ENCODE data around the gene CD81. TPM values are rescaled to one million over a fixed set of nuclear protein-coding genes. Genes with fewer than 3 reads are reported as not detected.

CD81 gene
- total RNA-seq, 1 donor from 2014 or later: 248 TPM

DNA sequence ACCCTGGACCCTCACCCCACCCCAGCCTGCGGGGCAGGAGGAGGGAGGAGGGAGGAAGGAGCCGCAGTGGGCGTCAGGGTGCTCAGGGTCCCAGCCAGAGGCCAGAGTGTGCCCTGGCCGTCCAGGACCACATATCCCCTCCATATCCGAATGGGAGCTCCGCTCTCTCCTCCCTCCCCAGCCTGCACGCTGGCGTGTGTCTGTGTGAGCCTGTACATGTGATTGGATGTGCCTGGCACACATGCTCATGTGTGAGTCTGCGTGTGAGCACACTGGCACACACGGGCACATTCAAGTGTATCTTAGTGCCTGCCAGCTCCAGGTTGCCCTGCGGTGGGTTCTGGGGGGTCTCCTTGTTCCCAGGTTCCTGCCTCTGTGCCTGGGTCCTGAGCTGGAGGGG lies 31.6 kb downstream of the CD81 start:
- DNase-seq: no peak

DNA sequence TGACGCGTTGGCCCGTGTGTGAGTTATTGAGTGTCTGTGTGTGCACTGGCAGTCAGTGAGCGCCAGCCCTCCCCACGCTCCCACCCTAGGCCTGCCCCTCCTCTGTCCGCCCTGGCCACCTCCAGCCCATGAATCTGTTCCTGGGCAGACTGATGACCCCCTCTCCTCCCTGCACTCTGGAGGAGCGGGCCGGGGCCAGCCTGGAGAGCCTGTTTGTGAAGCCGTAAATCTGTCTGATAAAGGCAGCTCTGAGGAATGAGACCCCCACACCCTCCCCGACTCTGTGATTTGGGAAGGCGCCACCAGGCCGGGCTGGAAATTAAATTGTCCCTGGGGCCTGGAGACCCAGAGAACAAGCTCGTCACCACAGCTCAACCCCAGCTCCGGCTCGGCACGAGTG lies 32.0 kb downstream of the CD81 start:
- no peak for DNase-seq

DNA sequence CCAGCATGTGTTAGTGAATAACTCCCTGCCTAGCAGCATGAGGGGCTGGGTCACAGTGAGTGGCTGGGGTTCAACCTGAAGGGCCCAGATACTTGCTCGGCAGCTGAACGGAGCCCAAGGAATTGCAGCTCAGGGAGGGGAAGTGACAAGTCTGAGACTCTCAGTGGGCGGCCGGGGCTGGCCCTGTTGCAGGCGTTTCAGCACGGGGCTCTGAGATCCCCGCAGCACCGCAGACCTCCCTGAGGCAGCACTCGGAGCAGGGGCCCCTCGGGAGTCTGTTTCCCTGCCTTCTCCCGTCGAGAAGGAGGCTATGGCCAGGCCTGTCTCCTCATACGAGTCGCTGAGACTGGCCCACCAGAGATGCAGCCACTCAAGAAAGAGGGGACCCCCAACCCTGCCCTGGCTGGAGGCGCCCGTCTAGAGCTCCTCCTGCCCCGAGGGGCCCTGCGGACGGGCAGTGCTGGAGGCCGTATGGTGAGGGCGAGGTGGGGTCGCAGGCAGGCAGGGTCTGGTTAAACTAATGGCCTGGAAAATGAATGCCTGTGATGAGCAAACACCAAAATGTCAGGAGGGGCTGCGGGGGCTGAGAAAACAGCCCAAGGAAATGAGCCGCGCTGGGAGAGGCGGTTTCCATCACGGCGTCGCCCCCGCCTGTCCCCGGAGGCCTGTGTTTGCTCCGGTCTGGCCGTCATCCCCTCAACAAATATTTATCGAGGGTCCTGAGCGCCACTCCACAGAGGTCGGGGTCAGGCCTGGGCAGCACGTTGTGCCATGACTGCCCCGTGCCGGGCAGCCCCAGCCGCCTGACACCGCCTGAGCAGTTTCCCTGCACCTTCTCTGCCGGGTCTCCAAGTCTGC lies 32.7 kb downstream of the CD81 start:
- no peak for DNase-seq

DNA sequence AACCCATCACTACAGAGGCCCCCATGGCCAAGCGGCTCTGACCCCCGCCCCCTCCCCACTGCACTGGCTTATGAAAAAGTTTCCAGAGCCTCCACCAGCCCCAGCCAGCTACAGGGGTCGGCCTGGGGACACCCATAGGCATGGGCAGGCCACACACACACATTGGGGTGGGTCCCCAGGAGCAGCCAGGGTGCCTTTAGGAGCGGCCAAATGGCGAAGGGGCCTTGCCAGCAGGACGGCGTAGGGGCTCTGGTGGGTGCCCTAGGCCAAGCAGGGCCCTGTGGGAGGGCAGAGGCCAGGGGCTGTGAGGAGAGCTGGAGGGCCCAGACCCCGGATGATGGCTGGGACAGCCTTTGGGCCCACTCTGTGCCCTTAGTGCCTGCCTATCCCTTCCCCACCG lies 33.5 kb downstream of the CD81 start:
- DNase-seq: no peak

DNA sequence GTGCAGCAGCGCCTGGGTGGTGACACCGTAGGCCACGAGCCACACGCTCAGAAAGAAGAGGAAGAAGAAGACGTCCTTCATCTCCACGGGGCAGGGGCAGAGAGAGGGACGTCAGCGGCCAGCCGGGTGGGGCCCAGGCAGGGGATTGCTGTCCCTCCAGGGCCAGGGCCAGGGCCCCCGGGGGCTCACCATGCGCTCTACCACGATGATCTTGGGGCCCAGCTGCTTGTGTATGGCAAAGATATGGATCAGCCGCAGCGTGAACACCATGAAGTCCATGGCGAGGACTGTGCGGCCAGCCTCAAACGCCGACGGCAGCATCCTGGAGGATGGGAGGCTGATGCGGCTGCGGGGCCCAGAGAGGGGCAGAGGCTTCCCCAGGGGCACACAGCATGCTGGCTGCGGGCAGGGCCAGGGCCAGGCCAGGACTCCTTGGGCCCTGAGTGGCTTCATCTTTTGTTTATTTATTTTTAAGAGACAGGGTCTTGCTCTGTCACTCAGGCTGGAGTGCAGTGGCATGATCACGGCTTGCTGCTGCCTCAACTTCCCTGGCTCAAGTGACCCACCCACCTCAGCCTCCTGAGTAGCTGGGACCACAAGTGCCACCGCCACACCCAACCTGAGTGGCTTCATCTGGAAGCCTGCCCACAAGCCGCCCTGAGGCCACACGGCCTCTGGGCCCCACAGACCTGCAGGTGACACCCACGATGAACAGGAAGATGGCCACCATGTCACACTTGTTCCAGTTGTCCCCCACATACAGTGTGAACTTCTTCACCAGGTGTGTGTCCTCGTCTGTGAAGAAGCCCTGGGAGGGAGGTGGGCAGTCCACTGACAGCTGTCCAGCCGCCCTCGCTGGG lies 34.6 kb downstream of the CD81 start:
- DNase-seq: no peak

DNA sequence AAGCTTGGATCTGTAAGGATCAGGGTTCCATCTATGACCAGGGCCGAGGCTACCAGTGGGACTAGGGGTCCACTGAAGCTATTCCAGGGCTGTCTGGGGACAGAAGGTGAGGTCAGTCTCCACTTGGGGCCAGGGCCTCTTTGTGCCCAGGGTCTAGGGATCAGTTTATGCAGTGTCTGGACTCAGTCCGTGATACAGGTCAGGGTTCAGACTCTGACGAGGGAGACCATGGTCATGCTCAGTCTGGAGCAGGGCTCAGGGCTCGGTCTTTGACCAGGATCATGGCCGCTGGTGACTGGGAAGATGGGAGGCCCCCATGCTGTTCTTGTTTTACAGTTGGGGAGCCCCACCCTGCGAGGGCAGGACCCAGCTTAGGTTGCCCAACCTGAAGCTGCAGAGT lies 35.2 kb downstream of the CD81 start:
- no peak for DNase-seq

DNA sequence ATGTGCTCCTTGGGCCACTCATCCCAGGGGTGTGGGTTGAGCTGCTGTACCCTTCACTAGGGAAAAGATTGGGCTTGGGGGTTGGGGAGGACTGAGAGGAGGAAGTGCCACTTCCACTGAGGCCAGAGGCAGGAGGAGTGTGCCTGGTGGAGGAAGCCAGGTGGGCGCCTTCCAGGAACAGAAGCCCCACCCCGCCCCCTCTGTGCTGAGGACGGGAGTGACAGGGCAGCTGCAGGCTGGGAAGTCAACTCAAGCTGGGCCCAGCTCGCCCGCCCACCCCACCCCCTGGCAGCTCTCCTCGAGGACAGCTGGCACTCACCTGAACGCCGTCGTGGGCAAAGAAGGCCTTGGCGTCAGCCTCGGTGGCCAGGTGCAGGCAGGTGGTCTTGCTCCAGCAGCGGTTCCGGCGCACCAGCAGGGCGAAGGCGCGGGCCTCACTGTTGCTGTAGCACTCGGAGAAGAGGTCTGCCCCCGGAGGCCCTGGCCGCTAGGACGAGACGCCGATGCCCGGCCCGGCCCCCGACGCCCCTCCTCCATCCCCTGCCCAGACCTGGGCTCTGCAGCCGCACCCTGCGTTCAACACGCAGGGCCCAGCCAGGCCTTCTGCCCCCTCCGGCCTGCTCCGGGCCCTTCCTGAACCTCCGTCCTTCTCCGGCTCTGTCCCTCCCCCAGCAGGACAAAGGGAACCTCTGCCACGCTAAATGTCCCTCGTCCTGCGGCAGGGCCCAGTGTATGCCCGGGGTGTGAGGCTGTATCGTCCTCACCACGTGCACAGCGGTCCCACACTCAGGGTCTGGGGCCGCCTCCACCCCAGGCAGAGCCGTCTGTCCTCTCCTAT lies 36.9 kb downstream of the CD81 start:
- DNase-seq: no peak

DNA sequence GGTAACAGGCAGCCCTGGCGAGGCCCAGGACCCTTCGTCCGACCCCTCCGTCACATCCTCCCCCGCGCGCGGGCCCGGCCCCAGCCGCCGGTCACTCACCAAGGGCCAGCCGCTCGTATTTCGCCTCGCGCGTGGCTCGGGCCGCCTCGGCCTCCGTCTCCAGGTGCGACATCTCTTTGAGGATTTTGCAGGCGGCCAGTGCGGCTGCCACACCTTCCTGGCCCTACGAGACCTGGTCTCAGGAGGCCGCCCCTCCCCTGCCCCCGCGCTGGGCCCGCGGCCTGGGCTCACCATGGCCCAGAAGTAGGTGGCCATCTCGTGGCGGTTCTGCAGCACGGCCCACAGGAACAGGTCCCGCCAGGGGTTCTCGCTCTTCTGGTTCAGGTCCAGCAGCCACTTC lies 37.5 kb downstream of the CD81 start:
- DNase-seq: no peak

DNA sequence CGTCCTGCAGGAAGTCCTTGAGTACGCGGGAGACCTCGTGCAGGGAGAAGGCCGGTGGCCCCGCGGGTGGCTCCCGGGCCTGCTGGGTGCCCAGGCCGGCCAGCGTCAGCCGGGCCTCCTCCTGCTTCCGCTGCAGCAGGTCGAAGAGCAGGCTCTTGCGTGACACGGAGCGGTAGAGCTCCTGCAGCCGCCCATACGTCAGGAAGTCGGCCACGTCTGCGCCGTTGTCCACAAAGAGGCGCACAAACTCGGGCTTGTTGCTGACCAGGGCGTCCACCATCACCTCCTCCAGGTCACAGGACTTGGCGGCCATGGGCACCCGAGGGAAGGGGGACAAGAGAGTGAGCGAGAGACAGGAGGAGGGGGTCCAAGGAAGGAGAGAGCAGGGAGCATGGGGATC lies 38.1 kb downstream of the CD81 start:
- no peak for DNase-seq

DNA sequence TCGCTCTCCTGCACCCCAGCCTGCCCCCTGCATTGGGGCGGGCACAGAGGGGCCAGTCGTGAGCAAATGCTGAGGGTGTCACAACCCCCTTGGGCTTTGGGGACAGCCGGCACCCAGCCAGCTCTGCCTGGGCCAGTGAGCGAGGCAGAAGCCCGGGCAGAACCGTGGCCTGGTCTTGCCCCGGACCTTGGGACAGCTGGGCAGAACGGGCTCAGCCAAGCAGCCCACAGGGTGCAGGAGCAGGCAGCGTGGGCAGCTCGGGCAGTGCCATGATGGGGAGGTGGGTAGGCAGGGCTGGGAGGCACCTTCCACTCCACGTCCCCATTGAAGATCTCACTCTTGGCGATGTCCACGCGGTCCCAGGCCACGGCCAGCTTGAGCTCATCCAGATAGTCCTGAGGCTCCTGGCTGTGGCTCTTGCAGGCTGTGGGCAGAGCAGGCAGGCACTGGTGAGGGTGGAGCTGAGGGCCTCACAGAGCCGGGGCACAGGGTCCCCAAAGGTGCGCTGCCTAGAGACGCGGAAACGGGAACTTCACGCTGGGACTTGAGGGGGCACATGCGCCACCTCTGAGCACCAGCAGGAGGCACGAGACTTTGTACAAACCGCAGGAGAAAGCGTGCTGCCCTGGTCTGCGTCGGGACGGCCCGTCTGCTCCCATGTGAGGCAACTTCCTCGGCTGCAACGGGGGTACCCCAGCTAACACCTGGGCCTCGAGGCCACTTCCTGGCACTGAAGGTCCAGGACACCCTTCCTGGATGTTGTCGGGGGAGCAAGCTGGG lies 38.7 kb downstream of the CD81 start:
- no peak for DNase-seq

DNA sequence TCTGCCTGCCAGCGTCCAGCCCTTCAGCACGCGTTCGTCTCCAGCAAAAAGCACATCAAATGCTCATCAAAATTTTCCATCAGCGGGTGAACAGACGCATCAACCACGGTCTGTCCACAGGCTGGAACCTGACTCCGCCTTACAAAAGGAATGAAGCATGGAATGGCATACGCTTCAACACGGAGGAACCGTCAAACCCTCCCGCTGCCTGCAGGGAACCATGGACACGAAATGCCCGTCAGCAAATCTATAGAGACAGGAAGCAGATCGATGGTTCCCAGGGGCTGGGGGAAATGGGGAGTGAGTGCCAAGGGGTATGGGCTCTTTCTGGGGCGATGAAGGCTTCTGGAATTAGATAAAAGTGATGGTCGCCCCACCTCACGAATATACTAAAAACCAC lies 39.7 kb downstream of the CD81 start:
- DNase-seq: no peak

DNA sequence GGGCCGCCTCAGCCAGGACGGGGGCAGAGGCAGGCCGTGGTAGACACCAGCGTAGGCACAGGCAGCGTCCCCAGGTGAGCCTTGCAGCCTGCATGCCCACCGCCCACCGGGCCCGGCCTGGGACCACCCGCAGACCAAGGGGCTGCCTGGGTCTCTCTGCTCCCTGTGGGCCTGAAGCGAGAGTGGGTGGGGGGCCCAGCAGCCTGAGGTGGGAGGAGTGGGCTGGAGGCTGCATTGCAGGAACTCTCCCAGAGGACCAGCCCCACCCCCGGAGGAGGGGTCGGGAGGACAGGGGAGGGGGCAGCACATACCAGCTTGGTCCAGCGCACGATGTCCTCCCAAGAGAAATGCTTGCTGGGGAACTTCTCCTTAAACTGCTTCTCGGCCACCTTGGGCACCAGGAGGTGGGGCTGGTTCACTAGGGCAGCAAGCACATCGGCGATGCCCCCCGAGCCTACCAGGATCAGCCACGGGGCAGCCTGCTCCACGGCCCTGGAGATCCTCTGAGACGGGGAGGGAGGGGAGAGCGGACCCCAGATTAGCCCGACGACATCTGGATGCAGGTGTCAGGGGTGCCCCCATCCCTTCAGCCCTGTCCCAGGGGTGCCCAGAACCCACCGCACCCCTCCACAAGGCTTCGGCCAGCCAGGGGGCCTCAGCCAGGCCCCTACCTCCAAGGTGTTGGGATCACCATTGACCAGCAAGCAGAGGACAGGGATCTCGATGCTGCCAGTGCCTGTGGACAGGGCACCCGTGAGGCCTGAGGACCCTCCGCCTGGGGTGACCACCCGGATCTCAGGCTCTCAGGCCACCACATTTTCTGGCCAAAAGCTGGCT lies 41.0 kb downstream of the CD81 start:
- DNase-seq: no peak

DNA sequence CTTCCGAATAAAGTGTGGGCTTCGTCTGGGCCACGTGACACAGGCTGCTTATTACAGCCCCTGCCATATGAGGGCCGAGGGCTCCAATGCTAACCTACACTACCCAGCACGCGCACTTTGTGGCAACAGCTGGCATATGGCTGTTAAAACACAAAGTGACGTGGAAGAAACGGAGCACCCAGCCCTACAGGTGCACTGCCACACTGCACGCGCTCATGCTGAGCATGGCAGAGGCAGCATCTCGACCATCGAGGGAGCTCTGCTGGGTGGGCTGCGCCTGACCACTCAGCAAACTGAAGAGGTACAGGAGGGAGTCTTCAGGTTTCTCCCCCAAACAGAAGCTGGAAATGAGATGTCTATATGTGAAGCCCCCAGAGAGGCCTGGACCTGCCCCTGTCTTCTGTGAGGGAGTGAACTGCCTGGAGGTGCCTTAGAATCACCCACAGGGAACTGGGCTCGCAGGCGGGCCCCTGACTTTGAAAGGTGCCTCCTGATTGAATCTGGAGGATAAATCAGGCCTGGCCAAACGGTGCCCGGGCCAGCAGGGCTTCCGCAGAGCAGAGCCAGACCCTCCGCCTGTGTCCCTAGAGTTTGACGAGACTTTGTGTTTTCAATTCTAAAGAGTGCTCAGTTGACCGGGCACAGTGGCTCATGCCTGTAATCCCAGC lies 41.7 kb downstream of the CD81 start:
- no peak for DNase-seq

DNA sequence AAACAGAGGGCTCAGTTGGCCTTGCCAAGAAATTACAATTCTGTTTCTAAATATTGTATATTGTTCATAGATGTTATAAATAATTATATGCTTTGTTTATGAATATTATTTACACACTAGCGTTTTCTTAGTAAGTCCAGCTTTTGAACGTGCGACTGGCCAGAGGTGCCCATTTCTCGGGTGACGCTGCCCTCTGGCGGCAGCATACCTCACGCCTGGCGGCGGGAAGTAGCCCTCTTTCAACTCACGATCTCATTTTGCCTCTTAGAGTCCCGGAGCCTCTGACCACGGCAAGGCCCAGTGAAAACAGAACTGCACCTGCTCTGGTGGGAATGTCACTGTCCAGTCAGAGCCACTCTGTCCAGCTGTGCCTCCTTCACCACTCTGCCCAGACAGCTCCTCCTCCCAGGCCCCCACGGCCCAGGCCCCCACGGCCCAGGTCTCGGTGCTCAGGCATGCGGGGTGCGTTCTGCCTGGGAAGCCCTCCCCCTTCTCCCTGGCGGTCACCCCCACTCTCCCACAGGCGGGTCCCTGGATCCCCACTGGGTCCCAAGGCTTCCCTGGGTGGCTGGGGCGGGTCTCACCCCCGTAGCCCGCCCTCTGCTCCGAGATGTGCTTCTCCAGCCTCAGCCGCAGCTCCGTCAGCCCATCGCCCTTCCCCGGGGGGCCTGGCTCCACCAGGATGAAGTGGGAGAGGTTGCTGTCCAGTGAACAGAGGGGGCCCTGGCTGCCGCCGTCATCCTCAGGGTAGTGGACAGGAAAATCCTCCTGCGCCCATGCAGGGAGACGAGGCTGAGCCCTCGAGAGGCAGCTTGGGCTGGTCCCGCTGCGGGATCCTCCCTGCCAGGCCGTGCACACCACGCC lies 42.8 kb downstream of the CD81 start:
- DNase-seq: peak; percentile 87

DNA sequence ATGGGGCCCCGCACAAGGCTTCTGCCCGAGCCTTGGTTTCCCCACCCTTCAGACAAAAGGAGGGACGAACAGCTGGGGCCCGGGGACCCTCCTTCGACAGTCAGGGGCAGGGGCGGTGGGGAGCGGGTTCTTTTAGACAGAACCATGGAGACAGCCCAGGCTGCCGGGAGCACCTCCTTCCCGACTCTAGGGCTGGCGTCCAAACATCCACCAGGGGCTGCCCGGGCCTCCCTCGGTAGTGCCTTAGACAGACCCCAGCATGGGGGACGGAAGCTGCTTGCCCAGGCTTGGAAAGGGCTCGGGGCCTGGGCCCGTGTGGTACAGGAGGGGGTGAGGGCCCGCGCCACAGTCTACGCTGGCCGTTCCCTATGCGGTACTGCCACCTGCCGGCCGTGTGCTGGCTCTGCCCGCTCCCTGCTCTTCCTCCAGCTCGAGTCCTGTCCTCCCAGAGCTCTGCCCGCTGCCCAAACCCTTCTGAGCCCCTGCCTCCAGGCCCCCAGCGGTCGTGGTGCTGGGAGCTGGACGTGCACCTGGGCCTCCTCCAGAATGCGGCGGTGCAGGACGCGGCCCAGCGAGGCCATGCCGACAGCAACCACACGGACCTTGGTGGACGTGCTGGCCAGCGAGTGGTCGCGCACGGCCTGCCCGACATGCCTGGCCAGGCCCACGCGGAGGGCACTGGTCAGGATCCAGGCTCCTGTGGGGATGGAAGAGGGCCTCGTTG lies 43.6 kb downstream of the CD81 start:
- DNase-seq: peak; percentile 82

DNA sequence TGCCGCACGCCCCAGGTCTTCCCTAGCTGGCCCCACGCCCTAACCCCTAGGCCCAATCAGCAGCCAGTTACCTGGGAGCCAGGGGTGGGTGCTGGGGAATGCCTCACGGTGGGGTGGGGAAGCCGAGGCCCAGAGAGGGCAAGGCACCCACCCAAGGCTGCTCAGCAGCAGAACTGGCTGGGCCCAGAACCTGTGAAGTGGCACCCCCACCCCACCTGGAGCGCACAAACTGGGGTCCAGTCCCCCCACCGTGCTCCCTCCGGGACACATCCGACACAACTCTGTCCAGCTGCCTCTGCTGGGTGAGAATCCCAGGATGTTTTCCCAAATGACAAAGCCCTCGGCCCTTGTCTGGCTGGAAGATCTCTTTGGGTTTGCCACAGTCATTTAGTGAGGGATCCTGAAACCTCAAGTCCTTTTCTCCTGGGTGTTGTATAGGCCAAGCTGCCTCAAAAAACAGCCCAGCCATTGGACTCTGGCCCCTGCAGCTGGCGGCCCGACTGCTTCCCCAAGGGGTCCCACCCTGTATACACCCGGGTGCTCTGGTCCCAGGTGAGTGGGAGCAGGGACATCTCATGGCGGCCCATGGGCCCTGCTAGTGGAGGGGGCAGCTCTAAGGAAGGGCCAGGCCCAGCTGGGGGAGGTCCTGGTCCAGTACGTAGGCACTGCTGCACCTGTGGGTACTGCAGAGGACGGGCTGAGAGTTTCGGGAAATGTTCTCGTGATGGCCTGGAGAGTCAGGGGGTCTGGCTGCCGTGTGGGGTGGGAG lies 44.3 kb downstream of the CD81 start:
- no peak for DNase-seq

DNA sequence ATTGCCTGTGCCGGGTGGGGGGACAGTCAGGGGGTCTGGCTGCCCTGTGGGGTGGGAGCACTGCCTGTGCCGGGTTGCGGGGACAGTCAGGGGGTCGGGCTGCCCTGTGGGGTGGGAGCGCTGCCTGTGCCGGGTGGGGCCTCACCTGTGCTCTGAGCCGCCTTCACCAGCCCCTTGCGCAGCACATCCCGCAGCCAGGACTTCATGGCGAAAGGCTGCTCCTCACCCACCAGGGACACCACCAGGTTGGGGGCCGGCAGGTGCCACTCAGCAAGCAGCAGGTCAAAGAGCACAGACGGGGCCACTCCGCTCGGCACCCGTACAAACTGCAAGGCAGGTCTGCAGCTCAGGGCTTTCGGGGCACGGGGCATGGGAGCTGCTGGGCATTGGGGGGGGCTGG lies 44.9 kb downstream of the CD81 start:
- DNase-seq: no peak
